ENCODE data around the gene TOMM70.

The TOMM70 gene

DNA sequence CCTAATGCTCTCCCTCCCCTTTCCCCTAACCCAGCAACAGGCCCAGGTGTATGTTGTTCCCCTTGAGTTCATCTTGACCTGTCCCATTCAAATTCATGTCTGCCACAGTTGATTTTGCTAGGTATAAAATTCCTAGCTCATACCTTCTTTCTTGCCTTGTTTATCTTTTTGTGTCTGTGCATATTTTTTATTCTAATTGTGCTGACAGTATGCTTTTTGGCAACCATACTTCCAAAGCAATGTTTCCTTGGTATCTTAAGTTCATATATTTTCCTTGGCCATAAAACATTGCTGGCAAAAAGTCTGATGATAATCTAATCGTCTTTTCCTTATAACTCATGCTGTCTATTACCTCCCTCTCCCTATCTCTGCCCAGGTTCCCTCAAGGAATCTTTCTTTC, 16.0 kb upstream of the TOMM70 start:
- peaks cover 20% of the 10 kb centered on the region for H3K9me3 Mint-ChIP-seq

DNA sequence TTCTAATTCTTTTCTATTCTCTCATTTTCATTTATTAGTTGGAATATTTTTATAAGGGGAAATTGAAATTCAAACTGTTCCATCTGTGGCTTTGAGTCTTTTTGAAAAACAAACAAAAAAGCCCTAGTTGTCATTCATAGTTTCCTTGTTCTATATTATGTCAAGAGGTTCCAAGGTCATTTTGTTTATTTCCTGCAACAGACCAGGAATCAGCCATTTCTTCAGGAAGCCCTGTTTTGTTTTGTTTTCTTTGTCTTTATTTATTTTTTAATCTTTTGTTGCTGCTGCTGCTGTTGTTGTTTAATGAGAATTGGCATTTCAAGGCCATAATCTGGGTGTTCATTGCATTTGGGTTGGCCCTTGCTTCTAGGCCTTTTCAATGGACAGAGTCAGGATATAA, 15.3 kb upstream of the TOMM70 start:
- H3K27ac Mint-ChIP-seq = no peak overlapping the region
- H3K36me3 Mint-ChIP-seq (ENCODE audit: low read depth) = peaks cover 67% of the 10 kb centered on the region
- TF ChIP-seq, protein P1, sequence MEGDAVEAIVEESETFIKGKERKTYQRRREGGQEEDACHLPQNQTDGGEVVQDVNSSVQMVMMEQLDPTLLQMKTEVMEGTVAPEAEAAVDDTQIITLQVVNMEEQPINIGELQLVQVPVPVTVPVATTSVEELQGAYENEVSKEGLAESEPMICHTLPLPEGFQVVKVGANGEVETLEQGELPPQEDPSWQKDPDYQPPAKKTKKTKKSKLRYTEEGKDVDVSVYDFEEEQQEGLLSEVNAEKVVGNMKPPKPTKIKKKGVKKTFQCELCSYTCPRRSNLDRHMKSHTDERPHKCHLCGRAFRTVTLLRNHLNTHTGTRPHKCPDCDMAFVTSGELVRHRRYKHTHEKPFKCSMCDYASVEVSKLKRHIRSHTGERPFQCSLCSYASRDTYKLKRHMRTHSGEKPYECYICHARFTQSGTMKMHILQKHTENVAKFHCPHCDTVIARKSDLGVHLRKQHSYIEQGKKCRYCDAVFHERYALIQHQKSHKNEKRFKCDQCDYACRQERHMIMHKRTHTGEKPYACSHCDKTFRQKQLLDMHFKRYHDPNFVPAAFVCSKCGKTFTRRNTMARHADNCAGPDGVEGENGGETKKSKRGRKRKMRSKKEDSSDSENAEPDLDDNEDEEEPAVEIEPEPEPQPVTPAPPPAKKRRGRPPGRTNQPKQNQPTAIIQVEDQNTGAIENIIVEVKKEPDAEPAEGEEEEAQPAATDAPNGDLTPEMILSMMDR (IDR thresholded peaks at IDR 0.05) = no peak
- peaks cover 25% of the 10 kb centered on the region for H3K9me3 Mint-ChIP-seq
- H3K27me3 Mint-ChIP-seq (ENCODE audit: low read depth, poor library complexity) = peaks cover 3% of the 10 kb centered on the region
- DNase-seq = no peak
- no peaks in the 10 kb centered on the region for H3K4me1 Mint-ChIP-seq
- no peak overlapping the region for H3K4me3 Mint-ChIP-seq

More for the DNA sequence above, 16.0 kb upstream of the TOMM70 start:
- no peak overlapping the region for H3K4me3 Mint-ChIP-seq
- H3K4me1 Mint-ChIP-seq = no peaks in the 10 kb centered on the region
- DNase-seq = no peak
- peaks cover 3% of the 10 kb centered on the region for H3K27me3 Mint-ChIP-seq (ENCODE audit: low read depth, poor library complexity)
- TF ChIP-seq, protein P1 (IDR thresholded peaks at IDR 0.05) = no peak
- no peak overlapping the region for H3K27ac Mint-ChIP-seq
- peaks cover 60% of the 10 kb centered on the region for H3K36me3 Mint-ChIP-seq (ENCODE audit: low read depth)

DNA sequence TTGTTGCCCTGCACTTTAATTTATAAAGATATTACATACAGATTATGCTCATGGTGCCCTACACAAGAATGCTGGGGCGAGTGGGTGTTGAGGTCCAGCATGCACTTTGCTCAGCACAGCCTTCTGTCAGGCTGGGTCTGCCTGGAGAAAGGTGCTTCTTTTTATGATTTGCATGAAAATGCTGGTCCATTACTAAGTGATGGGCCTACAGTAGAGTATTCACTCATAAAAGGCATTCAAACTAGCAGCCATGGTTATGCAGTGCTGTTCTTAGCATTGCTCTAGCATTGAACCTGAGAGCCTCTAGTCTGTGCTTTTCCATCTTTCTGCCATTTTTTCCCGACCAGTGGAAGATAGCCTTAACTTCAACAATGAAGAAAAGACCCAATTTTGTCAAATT, 12.7 kb upstream of the TOMM70 start:
- peaks cover 44% of the 10 kb centered on the region for H3K9me3 Mint-ChIP-seq

DNA sequence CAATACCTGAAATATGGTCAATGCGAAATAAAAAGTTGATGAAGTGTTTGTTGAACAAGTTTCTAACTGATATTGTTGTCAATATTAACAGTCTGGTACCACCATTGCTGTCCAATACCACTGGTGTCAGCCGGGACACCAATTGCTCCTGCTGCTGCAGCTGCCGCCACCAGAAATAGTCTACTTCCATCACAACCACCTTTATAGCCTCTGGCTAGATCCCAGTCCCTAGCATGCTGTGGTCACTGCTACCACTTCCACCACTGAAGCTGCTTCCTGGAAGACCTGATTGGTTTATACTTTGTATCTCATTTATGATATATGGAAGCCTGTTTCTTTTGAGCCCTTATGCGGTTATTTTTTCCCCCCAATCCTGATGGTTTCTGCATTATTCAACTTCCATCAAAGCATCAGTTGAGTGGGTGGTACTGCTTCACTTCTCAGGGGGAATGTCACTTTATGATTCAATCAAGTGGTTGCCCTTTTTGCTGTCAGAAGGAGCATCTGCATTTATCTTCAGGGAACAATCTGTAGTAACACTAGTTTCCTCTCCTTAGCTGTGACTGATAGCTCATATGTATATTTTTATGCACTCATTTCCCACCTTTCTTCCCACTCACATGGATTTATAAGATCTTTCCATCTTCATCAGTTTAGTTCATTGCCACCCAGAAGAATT, 12.2 kb upstream of the TOMM70 start:
- Mint-ChIP-seq H3K27ac (no peak overlapping the region), H3K4me1 (no peaks in the 10 kb centered on the region), H3K27me3 (ENCODE audit: low read depth, poor library complexity) (peaks cover 3% of the 10 kb centered on the region), H3K9me3 (peaks cover 49% of the 10 kb centered on the region), H3K4me3 (no peak overlapping the region), H3K36me3 (ENCODE audit: low read depth) (peaks cover 83% of the 10 kb centered on the region)
- no peak for DNase-seq
- TF ChIP-seq, protein P1 (IDR thresholded peaks at IDR 0.05) = no peak

More for the DNA sequence above, 12.7 kb upstream of the TOMM70 start:
- TF ChIP-seq, protein P1 (IDR thresholded peaks at IDR 0.05) = no peak
- H3K27ac Mint-ChIP-seq = no peak overlapping the region
- H3K4me1 Mint-ChIP-seq = no peaks in the 10 kb centered on the region
- DNase-seq = no peak
- peaks cover 3% of the 10 kb centered on the region for H3K27me3 Mint-ChIP-seq (ENCODE audit: low read depth, poor library complexity)
- H3K4me3 Mint-ChIP-seq = no peak overlapping the region
- H3K36me3 Mint-ChIP-seq (ENCODE audit: low read depth) = peaks cover 83% of the 10 kb centered on the region

DNA sequence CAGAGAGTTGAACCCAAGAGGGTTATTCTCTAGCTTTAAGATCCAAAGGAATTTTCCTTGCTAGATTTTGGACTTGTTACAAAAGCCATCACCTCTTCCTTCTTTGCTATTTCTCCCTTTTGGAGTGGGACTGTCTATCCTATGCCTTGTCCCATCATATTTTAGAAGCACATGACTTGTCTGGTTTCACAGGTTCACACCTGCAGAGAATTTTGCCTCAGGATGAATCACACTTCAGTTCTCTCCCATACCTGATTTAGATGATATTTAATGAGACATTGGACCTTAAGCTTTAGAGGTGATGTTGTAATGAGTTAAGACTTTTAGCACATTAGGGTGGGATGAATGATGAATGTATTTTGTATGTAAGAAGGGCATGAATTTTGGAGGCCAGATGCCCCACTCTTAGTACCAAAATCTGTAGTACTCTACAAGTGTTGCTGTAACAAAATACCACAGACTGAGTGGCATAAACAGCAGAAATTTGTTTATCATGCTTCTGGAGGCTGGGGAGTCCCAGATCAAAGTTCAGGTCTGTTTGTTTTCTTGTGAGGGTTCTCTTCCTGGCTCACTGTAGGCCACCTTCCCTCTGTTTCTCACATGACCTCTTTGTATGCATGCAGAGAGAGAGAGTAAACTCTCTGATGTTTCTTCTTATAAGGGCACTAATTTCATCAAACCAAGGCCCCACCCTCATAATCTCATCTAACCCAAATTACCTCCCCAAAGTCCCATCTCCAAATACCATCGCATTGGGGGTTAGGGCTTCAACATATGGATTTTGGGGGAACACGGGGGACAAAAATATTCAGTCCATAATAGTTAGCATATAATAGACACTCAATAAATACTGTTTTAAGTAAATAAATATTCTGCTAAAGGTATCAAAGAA, 10.4 kb upstream of the TOMM70 start:
- no peaks in the 10 kb centered on the region for H3K4me1 Mint-ChIP-seq
- TF ChIP-seq, protein P1 (IDR thresholded peaks at IDR 0.05) = no peak
- peaks cover 65% of the 10 kb centered on the region for H3K9me3 Mint-ChIP-seq
- no peak overlapping the region for H3K27ac Mint-ChIP-seq
- DNase-seq = no peak
- H3K4me3 Mint-ChIP-seq = no peak overlapping the region
- H3K36me3 Mint-ChIP-seq (ENCODE audit: low read depth) = peaks cover 87% of the 10 kb centered on the region
- peaks cover 1% of the 10 kb centered on the region for H3K27me3 Mint-ChIP-seq (ENCODE audit: low read depth, poor library complexity)
